Endothelial cell of umbilical vein (primary cell): ENCODE results near the gene PDE7B. TPM values are rescaled to one million over a fixed set of nuclear protein-coding genes. Genes with fewer than 3 reads are reported as not detected.
A peak's percentile ranks its signal among the peaks of the same experiment; 100 is the strongest.

Experiments
- BruUV-seq: library from RNA; stranded (reverse); fragments of 400-500 nt; replicated peaks from 2 replicates; lab custom pipeline; 2021; lab: Mats Ljungman, UMichigan
- CTCF ChIA-PET: fragments of 300-600, 350-600 bp; sonication (Branson Sonifier 250); formaldehyde crosslinking; loops from one replicate; lab custom pipeline; 2021; ENCODE audit warnings: antibody characterized with exemption, inconsistent platforms; lab: Charles Lee
- POLR2A ChIA-PET: fragments of 300-600, 350-600 bp; sonication (Branson Sonifier 250); formaldehyde crosslinking; loops from one replicate; lab custom pipeline; 2021; ENCODE audit warnings: antibody characterized with exemption, inconsistent platforms; lab: Charles Lee
- DNase-seq: peaks from one replicate; pipeline ENCODE4 v3.0.0-alpha.2; 2011; ENCODE audit warnings: low read depth, low spot score
- FAIRE-seq: peaks from 2 replicates; lab custom pipeline; 2011; peaks lifted over from hg19 to GRCh38; lab: Jason Lieb, UNC
- H2AFZ ChIP-seq: 2 replicates; pipeline ENCODE4 v1.6.0; 2012; ENCODE audit warnings: low read depth, low read length, control low read depth, inconsistent platforms
- H3K27ac ChIP-seq: 2 replicates; pipeline ENCODE4 v1.5.1; 2011; ENCODE audit warnings: low read depth, mild to moderate bottlenecking, control low read depth, low read length, moderate library complexity; ENCODE audit not compliant: insufficient read depth
- H3K27me3 ChIP-seq, 2 experiments: 2 replicates each; pipeline versions ENCODE4 v1.6.0 to v1.6.1; 2011; ENCODE audit warnings: low read length in 2 of 2, mixed read lengths in 1 of 2; ENCODE audit not compliant: control insufficient read depth in 2 of 2, insufficient read depth in 2 of 2
- H3K36me3 ChIP-seq, 2 experiments: 2 replicates in 1 of 2; 3 replicates in 1 of 2; pipeline ENCODE4 v1.5.1; 2011; ENCODE audit warnings: low read length in 2 of 2, mild to moderate bottlenecking in 1 of 2, moderate library complexity in 1 of 2; ENCODE audit not compliant: control insufficient read depth in 2 of 2, insufficient read depth in 2 of 2; ENCODE audit errors: extremely low read depth in 1 of 2
- H3K4me1 ChIP-seq: 3 replicates; pipeline ENCODE4 v1.5.1; 2011; ENCODE audit warnings: mild to moderate bottlenecking, low read length; ENCODE audit not compliant: control insufficient read depth, insufficient read depth; ENCODE audit errors: extremely low read depth
- H3K4me2 ChIP-seq: 2 replicates; pipeline ENCODE4 v1.6.1; 2011; ENCODE audit warnings: low read length, control low read depth, mixed read lengths; ENCODE audit not compliant: insufficient read depth
- H3K4me3 ChIP-seq, 3 experiments: fragments of 200-600 bp in 1 of 3; sonication (generic), shearing (Covaris generic) in 1 of 3; replicated peaks in 1 of 3; 2 replicates each; pipeline ENCODE4 v1.5.1; 2011 to 2016; ENCODE audit warnings: control low read depth in 3 of 3, low read length in 3 of 3, mild to moderate bottlenecking in 2 of 3, inconsistent platforms in 1 of 3, low read depth in 1 of 3, moderate library complexity in 1 of 3; ENCODE audit not compliant: insufficient read depth in 1 of 3
- H3K79me2 ChIP-seq: 2 replicates; pipeline ENCODE4 v1.6.0; 2012; ENCODE audit warnings: low read length, inconsistent platforms; ENCODE audit not compliant: control insufficient read depth, insufficient read depth
- H3K9ac ChIP-seq: replicated peaks from 2 replicates; pipeline ENCODE3; 2011; ENCODE audit warnings: low read length, control low read depth; ENCODE audit not compliant: insufficient read depth; ENCODE audit errors: extremely low read depth
- H3K9me1 ChIP-seq: replicated peaks from 3 replicates; pipeline ENCODE4 v1.6.0; 2011; ENCODE audit warnings: mild to moderate bottlenecking, low read length; ENCODE audit not compliant: control insufficient read depth, insufficient read depth; ENCODE audit errors: extremely low read depth
- H3K9me3 ChIP-seq: replicated peaks from 2 replicates; pipeline ENCODE4 v1.5.1; 2012; ENCODE audit warnings: low read length, inconsistent platforms; ENCODE audit not compliant: control insufficient read depth, insufficient read depth
- H4K20me1 ChIP-seq: replicated peaks from 2 replicates; pipeline ENCODE3; 2011; ENCODE audit warnings: mild to moderate bottlenecking, low read length; ENCODE audit not compliant: control insufficient read depth, insufficient read depth; ENCODE audit errors: extremely low read depth
- CTCF ChIP-seq, 2 donors: IDR thresholded peaks; 1 replicate in 1 of 2; 2 replicates in 1 of 2; pipeline ENCODE4 v1.5.1; 2011; ENCODE audit warnings: low read length in 2 of 2, mild to moderate bottlenecking in 2 of 2, moderate library complexity in 2 of 2, control low read depth in 1 of 2, inconsistent platforms in 1 of 2, low read depth in 1 of 2; ENCODE audit not compliant: insufficient read depth in 1 of 2; ENCODE audit errors: extremely low read depth in 1 of 2
- EZH2 ChIP-seq: IDR thresholded peaks from 2 replicates; pipeline ENCODE4 v1.6.1; 2012; ENCODE audit warnings: borderline replicate concordance, low read depth, mild to moderate bottlenecking, moderate library complexity, low read length, inconsistent platforms; ENCODE audit not compliant: severe bottlenecking
- FOS ChIP-seq: IDR thresholded peaks from 2 replicates; pipeline ENCODE4 v1.6.1; 2011; ENCODE audit warnings: mild to moderate bottlenecking, low read length, moderate library complexity, borderline replicate concordance; ENCODE audit not compliant: insufficient read depth
- GATA2 ChIP-seq: IDR thresholded peaks from 2 replicates; pipeline ENCODE4 v1.7.0; 2011; ENCODE audit warnings: low read depth, mild to moderate bottlenecking, moderate library complexity, mixed read lengths, low read length; ENCODE audit not compliant: insufficient read length, insufficient read depth
- JUN ChIP-seq: IDR thresholded peaks from 2 replicates; pipeline ENCODE4 v1.6.1; 2011; ENCODE audit warnings: borderline replicate concordance, low read depth; ENCODE audit not compliant: insufficient read length, insufficient read depth
- MYC ChIP-seq: IDR thresholded peaks from one replicate; pipeline ENCODE4 v1.6.1; 2011; ENCODE audit warnings: mild to moderate bottlenecking, low read depth, low read length
- POLR2A ChIP-seq: IDR thresholded peaks from 2 replicates; pipeline ENCODE4 v1.6.1; 2012; ENCODE audit warnings: low read depth, mild to moderate bottlenecking, control low read depth, low read length
- POLR2AphosphoS5 ChIP-seq: IDR thresholded peaks from 2 replicates; pipeline ENCODE4 v1.6.1; 2012; ENCODE audit warnings: low read depth, mild to moderate bottlenecking, control low read depth, low read length, moderate library complexity; ENCODE audit not compliant: insufficient read depth
- dilution Hi-C: fragments of 300-500 bp; cut with MboI; formaldehyde crosslinking; loops from one replicate; pipeline ENCODE4 v1.15.0; 2019; ENCODE audit warnings: low sequenced_read_pairs; ENCODE audit not compliant: extremely low pct_ligation_motif_present
- intact Hi-C: fragments of 100-400 bp; cut with micrococcal nuclease; formaldehyde crosslinking; loops from one replicate; pipeline ENCODE4 v1.10.0; 2022
- polyA plus RNA-seq, 4 experiments: library from polyadenylated mRNA; depleted of rRNA in 3 of 4; stranded (reverse) in 3 of 4; unstranded in 1 of 4; fragments of >200 nt; gene quantifications; 2 replicates each; pipeline versions ENCODE4 v1.2.1 to v1.2.3, GENCODE V29; 2011 to 2012; ENCODE audit warnings: missing spikeins in 1 of 4
- total RNA-seq: library from RNA; stranded (reverse); gene quantifications from 2 replicates; pipeline ENCODE4 v1.2.3, GENCODE V29; 2021
- TF ChIP-seq, protein P1 (sequence below): IDR thresholded peaks from 2 replicates; pipeline ENCODE4 v1.6.1; 2011; ENCODE audit not compliant: insufficient read depth, insufficient read length

The PDE7B gene
- total and polyA plus RNA-seq, 2 donors (not counting 3 experiments of a cell fraction or from before 2014, with no cell fraction given), result 20.6 to 25.1 TPM

DNA sequence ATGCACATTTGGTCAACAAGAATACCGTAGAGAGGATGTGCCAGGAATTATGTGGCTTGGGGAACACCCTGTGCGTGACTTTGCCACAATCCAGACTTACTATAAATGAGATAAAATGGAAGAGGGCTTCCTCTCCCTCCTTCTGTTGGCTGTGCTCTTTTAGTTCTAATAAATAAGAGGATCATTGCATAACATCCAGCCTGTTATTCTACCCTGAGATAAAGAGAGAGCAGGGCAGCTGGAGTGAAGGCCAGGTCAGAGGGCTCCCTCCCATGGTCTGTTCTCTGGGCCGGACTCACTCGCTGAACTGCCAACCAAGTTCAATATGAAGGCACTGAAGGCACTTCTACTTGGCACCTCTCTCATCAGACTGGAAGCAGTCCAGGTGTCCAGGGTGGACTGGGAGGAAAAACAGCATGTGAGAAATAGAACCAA is 306.9 kb downstream of the PDE7B start:
- H3K9ac ChIP-seq, result no peak overlapping the region
- H3K27me3 ChIP-seq, result no peaks in the 10 kb centered on the region
- H3K36me3 ChIP-seq, result peaks cover 23 to 24% of the 10 kb centered on the region in 2 experiments
- no peaks in the 10 kb centered on the region for H3K9me1 ChIP-seq
- DNase-seq (peak; percentile 7), FAIRE-seq (no peak)
- dilution Hi-C loops, result no loop called here
- H3K4me1 ChIP-seq, result no peaks in the 10 kb centered on the region
- CTCF ChIA-PET, result interaction anchor here (1.8 kb wide), 1 partner anchor 11 kb away, joined by 4 read pairs; no protein-coding TSS in a partner anchor
- no peak overlapping the region for H3K4me3 ChIP-seq
- no peak overlapping the region for H3K4me2 ChIP-seq
- H3K27ac ChIP-seq, result no peak overlapping the region
- H3K79me2 ChIP-seq, result no peaks in the 10 kb centered on the region
- no peaks in the 10 kb centered on the region for H4K20me1 ChIP-seq
- no peak for TF ChIP-seq FOS
- TF ChIP-seq GATA2, result no peak
- no peak for TF ChIP-seq POLR2A
- TF ChIP-seq, protein P1, sequence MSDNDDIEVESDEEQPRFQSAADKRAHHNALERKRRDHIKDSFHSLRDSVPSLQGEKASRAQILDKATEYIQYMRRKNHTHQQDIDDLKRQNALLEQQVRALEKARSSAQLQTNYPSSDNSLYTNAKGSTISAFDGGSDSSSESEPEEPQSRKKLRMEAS, result no peak
- TF ChIP-seq CTCF (IDR thresholded peaks at IDR 0.05; ENCODE audit: extremely low read depth in 1 of 2, insufficient read depth in 1 of 2, low read depth in 1 of 2, low read length in 2 of 2), result no peak
- no peak for TF ChIP-seq MYC
- TF ChIP-seq POLR2AphosphoS5, result no peak
- no peak for TF ChIP-seq EZH2
- TF ChIP-seq JUN, result no peak
- no TSS peak for BruUV-seq
- intact Hi-C loops, result no loop called here
- H3K9me3 ChIP-seq, result no peaks in the 10 kb centered on the region
- no peak overlapping the region for H2AFZ ChIP-seq
- POLR2A ChIA-PET, result no interaction called here
